Esophagus squamous epithelium (tissue), 5 donors: ENCODE results near the gene ABO. TPM values are rescaled to one million over a fixed set of nuclear protein-coding genes. Genes with fewer than 3 reads are reported as not detected.
"Not testable (repeated sequence)": the region's sequence is repeated elsewhere in the genome, so short reads cannot be mapped to it uniquely, and the experiment has no call there.

Source experiments
- DNase-seq: peaks from one replicate; lab custom pipeline; 2025; lab: John Stamatoyannopoulos, UW
- H3K27ac ChIP-seq, 4 donors: fragments of 200-600 bp; sonication (generic); one replicate each; pipeline ENCODE4 v1.5.1; 2016 to 2019; ENCODE audit warnings: mild to moderate bottlenecking in 1 of 4
- H3K27me3 ChIP-seq, 4 donors: fragments of 200-600 bp; sonication (generic); 1 replicate in 3 of 4; 2 replicates in 1 of 4; pipeline versions ENCODE4 v1.5.1 to v1.6.0; 2017 to 2021; ENCODE audit warnings: antibody characterized with exemption in 1 of 4
- H3K36me3 ChIP-seq, 3 donors: fragments of 200-600 bp; sonication (generic); one replicate each; pipeline ENCODE4 v1.5.1; 2016 to 2019
- H3K4me1 ChIP-seq, 3 donors: fragments of 200-600 bp; sonication (generic); one replicate each; pipeline ENCODE4 v1.5.1; 2017 to 2019
- H3K4me3 ChIP-seq, 4 donors: fragments of 200-600 bp; sonication (generic); 1 replicate in 3 of 4; 2 replicates in 1 of 4; pipeline ENCODE4 v1.5.1; 2016 to 2019; ENCODE audit warnings: mild to moderate bottlenecking in 2 of 4, moderate library complexity in 1 of 4
- H3K9me3 ChIP-seq, 3 donors: fragments of 200-600 bp; sonication (generic); one replicate each; pipeline ENCODE4 v1.5.1; 2016 to 2019
- POLR2A ChIP-seq, 4 donors: fragments of 450-650 bp; IDR thresholded peaks; one replicate each; pipeline ENCODE4 v1.6.1; 2017; ENCODE audit warnings: antibody characterized with exemption in 4 of 4, mild to moderate bottlenecking in 4 of 4, moderate library complexity in 3 of 4
- WGBS, 2 donors: methylation state at CpG; one replicate each; pipeline ENCODE4 v1.1.5; 2018; 5-methylcytosine and 5-hydroxymethylcytosine counted together
- intact Hi-C: fragments of 100-400 bp; cut with DNase I; formaldehyde crosslinking; loops from one replicate; pipeline ENCODE4 v1.15.0; 2022
- total RNA-seq, 4 donors: library from RNA; depleted of rRNA; stranded (reverse); fragments of >200 nt; gene quantifications; one replicate each; pipeline ENCODE4 v1.1.0, GENCODE V29; 2016
- TF ChIP-seq, protein P1 (sequence below), 6 experiments: fragments of 450-650 bp in 4 of 6; fragments of 200-600 bp in 2 of 6; sonication (generic) in 2 of 6; IDR thresholded peaks; one replicate each; pipeline ENCODE4 v1.5.1; 2016 to 2019; ENCODE audit warnings: antibody characterized with exemption in 6 of 6, mild to moderate bottlenecking in 4 of 6, moderate library complexity in 4 of 6
- donor health status: DM: yes; HTN: yes; CAD: no.

The ABO gene
- total RNA-seq, 4 donors from 2014 or later, result 3.4 to 48.8 (median 8.2) TPM

DNA sequence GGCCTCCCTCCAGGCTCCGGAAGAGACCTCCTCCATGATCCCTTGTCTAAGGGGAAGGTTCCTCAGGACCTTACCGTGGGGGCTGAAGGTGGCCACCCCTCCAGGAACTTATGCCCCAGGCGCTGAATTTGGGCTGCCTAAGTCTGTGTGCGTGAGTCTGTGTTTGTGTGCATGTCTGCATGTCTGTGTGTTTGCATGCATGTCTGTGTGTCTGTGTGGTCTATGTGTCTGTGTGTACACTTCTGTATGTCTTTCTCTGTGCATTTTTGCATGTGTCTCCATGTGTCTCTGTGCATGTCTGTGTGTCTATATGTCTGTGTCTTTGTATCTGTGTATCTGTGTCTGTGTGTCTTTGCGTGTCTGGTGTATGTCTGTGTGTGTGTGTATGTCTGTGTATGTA lies 20.5 kb downstream of the ABO start:
- H3K27ac ChIP-seq, result no peak overlapping the region
- intact Hi-C loops, result no loop called here
- H3K27me3 ChIP-seq, result no peaks in the 10 kb centered on the region

DNA sequence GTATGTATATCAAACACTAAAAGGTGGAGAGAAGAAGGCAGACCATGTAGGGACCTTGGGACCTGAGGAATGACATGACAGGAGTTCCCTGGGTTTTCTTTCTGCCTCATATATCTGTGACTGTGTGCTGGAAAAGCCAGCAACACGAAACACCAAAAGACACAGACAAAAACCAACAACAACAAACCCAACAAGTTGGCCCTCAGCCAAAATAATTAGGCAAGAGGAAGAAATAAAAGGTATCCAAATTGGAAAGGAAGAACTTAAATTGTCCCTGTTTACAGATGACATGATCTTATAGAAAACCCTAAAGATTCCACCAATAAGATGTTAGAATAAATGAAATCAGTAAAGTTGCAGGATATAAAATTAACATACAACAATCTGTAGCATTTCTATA lies 21.7 kb downstream of the ABO start:
- intact Hi-C loops, result no loop called here
- Histone ChIP-seq H3K27me3 (no peaks in the 10 kb centered on the region), H3K4me3 (peak overlapping the region in 1 of 4 donors; percentile 52), H3K36me3 (peaks cover 0 to 10% (median 0%) of the 10 kb centered on the region in 3 donors), H3K9me3 (no peaks in the 10 kb centered on the region), H3K27ac (peak overlapping the region; percentile 80 to 89 (median 87)), H3K4me1 (peaks cover 0 to 62% (median 37%) of the 10 kb centered on the region in 3 donors)
- DNase-seq, result no peak
- 0 to 14% methylated on average over 1 of the region's 1 CpG for WGBS, 2 donors
- TF ChIP-seq, protein P1, sequence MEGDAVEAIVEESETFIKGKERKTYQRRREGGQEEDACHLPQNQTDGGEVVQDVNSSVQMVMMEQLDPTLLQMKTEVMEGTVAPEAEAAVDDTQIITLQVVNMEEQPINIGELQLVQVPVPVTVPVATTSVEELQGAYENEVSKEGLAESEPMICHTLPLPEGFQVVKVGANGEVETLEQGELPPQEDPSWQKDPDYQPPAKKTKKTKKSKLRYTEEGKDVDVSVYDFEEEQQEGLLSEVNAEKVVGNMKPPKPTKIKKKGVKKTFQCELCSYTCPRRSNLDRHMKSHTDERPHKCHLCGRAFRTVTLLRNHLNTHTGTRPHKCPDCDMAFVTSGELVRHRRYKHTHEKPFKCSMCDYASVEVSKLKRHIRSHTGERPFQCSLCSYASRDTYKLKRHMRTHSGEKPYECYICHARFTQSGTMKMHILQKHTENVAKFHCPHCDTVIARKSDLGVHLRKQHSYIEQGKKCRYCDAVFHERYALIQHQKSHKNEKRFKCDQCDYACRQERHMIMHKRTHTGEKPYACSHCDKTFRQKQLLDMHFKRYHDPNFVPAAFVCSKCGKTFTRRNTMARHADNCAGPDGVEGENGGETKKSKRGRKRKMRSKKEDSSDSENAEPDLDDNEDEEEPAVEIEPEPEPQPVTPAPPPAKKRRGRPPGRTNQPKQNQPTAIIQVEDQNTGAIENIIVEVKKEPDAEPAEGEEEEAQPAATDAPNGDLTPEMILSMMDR (IDR thresholded peaks at IDR 0.05), result no peak
- TF ChIP-seq POLR2A (IDR thresholded peaks at IDR 0.05), result no peak

More for the DNA sequence above, 20.5 kb downstream of the ABO start:
- Histone ChIP-seq H3K4me3 (no peak overlapping the region), H3K4me1 (peaks cover 0 to 58% (median 38%) of the 10 kb centered on the region in 3 donors), H3K9me3 (no peaks in the 10 kb centered on the region), H3K36me3 (peaks cover 0 to 15% (median 0%) of the 10 kb centered on the region in 3 donors)
- TF ChIP-seq, protein P1 (IDR thresholded peaks at IDR 0.05), result no peak
- no peak for DNase-seq
- 92 to 96% methylated on average over 3 to 4 of the region's 5 CpGs for WGBS, 2 donors

DNA sequence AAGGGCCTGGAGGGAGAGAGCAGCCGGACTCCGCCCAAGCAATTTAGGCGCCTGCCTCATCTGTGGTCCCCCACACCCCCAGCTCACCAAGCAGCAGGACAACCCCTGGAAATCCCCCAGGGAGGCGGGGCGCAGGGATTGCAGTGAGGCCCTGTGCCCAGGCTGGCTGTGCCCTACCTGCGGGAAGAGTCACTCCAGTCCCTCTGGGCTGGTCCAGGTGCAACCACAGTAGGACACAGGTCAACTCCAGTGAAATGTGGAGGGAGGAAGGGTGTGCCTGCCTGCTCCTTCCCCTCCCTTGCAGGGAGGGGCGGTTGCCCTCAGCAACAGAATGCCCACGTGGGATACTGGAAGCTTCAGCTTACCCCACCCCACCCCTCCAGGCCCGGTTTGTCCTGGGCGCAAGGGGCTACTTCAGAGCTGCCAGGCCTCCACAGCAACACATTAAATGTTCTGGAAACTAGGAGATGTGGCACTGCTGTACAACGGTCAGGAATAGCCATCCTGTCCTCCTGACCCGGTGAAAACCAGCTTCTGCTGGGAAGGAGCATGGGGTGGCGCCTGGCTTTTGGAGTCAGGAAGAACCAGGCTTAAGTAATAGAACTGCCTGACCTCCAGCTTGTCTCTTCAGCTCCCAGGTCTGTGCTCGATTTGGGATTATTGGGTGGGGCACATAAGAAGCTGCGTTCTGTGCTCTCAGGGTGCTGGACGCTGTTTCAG lies 22.5 kb downstream of the ABO start:
- Histone ChIP-seq H3K27me3 (no peaks in the 10 kb centered on the region), H3K36me3 (peaks cover 0 to 10% (median 0%) of the 10 kb centered on the region in 3 donors), H3K4me1 (peaks cover 0 to 56% (median 35%) of the 10 kb centered on the region in 3 donors), H3K27ac (peak overlapping the region; percentile 80 to 89 (median 87)), H3K9me3 (no peaks in the 10 kb centered on the region), H3K4me3 (peak overlapping the region in 3 of 4 donors; percentile 18 to 52 (median 19))
- no peak for TF ChIP-seq POLR2A (IDR thresholded peaks at IDR 0.05)
- TF ChIP-seq, protein P1 (IDR thresholded peaks at IDR 0.05), result peak in 1 of 6 experiments; percentile 11
- no peak for DNase-seq
- WGBS, 2 donors, result 34 to 45% methylated on average over 9 to 12 of the region's 16 CpGs
- intact Hi-C loops, result no loop called here

DNA sequence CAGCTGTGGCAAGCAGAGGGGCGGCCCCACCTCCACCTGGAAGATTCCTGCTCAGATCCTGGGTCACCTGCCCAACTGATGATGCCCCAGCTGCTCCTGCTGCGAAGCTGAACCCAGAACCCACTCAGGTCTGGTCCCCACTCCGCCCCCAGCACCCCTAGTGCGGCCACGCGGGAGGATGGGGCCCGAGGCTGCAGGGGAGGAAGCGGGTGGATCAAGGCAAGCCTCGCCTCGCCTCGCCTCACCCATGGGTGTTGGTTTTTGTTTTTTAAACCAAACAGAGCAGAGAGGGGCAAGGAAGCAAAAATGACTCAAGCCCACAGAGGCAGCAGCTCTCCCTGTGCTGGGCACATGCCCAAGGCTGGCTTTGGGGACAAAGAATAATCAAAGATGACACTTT lies 23.2 kb downstream of the ABO start:
- Histone ChIP-seq H3K27ac (peak overlapping the region; percentile 80 to 89 (median 87)), H3K4me3 (peak overlapping the region in 3 of 4 donors; percentile 18 to 52 (median 19)), H3K27me3 (peaks cover 0 to 3% (median 0%) of the 10 kb centered on the region in 4 donors), H3K36me3 (peaks cover 0 to 10% (median 0%) of the 10 kb centered on the region in 3 donors), H3K9me3 (no peaks in the 10 kb centered on the region), H3K4me1 (peaks cover under 1 to 56% (median 31%) of the 10 kb centered on the region in 3 donors)
- DNase-seq, result no peak
- 39 to 45% methylated on average over 3 to 8 of the region's 11 CpGs for WGBS, 2 donors
- intact Hi-C loops, result no loop called here
- TF ChIP-seq, protein P1 (IDR thresholded peaks at IDR 0.05), result no peak
- no peak for TF ChIP-seq POLR2A (IDR thresholded peaks at IDR 0.05)

DNA sequence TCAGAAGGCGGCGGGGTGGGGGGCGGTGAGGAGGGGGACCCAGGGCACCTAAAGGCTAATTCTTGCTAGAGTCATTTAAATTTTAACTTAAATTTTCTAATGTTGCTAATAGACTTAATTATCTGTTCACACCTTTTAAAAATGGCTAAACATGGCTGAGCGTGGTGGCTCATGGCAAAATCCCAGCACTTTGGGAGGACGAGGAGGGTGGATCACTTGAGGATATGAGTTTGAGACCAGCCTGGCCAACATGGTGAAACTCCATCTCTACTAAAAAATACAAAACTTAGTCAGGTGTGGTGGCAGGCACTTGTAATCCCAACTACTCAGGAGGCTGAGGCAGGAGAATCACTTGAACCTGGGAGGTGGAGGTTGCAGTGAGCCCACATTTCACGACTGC lies 23.8 kb downstream of the ABO start:
- DNase-seq, H3K36me3 ChIP-seq, intact Hi-C loops, H3K9me3 ChIP-seq, H3K27me3 ChIP-seq: not testable (repeated sequence)
- peak overlapping the region; percentile 80 to 89 (median 87) for H3K27ac ChIP-seq
- H3K4me3 ChIP-seq, result peak overlapping the region in 1 of 4 donors; percentile 52
- WGBS, 2 donors, result 67 to 80% methylated on average over 6 of the region's 6 CpGs
- H3K4me1 ChIP-seq, result peaks cover 5 to 61% (median 30%) of the 10 kb centered on the region in 3 donors
